Epithelial cell of proximal tubule (primary cell): ENCODE data around the gene SCPEP1. TPM values are rescaled to one million over a fixed set of nuclear protein-coding genes. Genes with fewer than 3 reads are reported as not detected.

Experiments
- DNase-seq: peaks from one replicate; pipeline ENCODE4 v3.0.0-alpha.2; 2011; ENCODE audit warnings: low read depth
- H3K4me3 ChIP-seq: 2 replicates; pipeline ENCODE4 v1.5.1; 2011; ENCODE audit warnings: low read depth, mild to moderate bottlenecking, low read length
- total RNA-seq: library from RNA; depleted of rRNA; stranded (reverse); fragments of >200 nt; gene quantifications from 2 replicates; pipeline ENCODE4 v1.2.3, GENCODE V29; 2015
- TF ChIP-seq, protein P1 (sequence below): conservative IDR thresholded peaks from 2 replicates; pipeline ENCODE4 v1.5.1; 2012; ENCODE audit warnings: low read depth, mild to moderate bottlenecking, low read length

Gene SCPEP1
- total RNA-seq, 1 donor from 2014 or later: 9.2 TPM

- H3K4me3 ChIP-seq: no peak overlapping the region
- no peak for DNase-seq
- TF ChIP-seq, protein P1, sequence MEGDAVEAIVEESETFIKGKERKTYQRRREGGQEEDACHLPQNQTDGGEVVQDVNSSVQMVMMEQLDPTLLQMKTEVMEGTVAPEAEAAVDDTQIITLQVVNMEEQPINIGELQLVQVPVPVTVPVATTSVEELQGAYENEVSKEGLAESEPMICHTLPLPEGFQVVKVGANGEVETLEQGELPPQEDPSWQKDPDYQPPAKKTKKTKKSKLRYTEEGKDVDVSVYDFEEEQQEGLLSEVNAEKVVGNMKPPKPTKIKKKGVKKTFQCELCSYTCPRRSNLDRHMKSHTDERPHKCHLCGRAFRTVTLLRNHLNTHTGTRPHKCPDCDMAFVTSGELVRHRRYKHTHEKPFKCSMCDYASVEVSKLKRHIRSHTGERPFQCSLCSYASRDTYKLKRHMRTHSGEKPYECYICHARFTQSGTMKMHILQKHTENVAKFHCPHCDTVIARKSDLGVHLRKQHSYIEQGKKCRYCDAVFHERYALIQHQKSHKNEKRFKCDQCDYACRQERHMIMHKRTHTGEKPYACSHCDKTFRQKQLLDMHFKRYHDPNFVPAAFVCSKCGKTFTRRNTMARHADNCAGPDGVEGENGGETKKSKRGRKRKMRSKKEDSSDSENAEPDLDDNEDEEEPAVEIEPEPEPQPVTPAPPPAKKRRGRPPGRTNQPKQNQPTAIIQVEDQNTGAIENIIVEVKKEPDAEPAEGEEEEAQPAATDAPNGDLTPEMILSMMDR: no peak
These were observed 47.9 kb downstream of the SCPEP1 start for GRCh38 chr17:57025876-57026275.

DNA sequence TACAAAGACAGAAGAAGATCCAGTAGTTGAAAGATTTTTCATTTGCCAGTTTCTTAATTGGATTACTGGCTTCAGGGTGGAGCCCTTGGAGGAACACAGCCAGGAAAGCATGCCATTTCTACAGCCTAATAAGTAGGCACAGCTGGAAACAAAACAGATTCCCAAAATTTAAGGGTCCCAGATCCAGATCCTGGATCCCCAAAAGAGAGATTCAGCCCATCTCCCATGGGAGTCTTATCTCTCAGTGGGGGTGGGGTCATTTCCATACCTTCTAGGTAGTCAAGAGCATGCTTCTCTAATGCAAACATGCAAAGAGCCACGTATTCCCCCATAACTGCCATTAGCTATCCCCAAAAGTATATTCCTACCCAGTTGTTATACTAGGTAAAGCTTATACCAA lies 49.9 kb downstream of the SCPEP1 start:
- DNase-seq: no peak
- TF ChIP-seq, protein P1: no peak
- no peak overlapping the region for H3K4me3 ChIP-seq

- DNase-seq: no peak
- TF ChIP-seq, protein P1: no peak
- no peak overlapping the region for H3K4me3 ChIP-seq
These were observed 54.4 kb downstream of the SCPEP1 start for GRCh38 chr17:57032343-57032742.

DNA sequence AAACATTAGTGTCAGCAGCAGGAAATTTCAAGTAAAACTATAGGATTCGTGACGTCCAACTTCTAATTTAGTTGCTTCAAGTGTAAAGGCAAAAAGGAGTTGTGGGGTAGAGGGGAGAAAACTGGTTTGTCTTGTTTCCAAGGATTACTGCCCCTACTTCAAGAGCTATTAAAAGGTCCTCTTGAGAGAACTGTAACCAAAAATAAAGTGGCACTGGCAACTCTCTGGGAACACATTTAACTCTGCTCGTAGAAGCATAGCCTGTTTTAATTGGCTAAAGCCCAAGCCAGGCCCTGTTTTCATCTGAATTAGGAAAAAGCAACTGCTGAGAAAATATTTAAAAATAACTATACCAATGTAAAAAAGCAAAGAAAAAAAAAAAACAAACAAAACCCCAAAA lies 55.4 kb downstream of the SCPEP1 start:
- TF ChIP-seq, protein P1: no peak
- no peak for DNase-seq
- H3K4me3 ChIP-seq: no peak overlapping the region

- TF ChIP-seq, protein P1: no peak
- H3K4me3 ChIP-seq: no peak overlapping the region
- no peak for DNase-seq
These were observed 57.1 kb downstream of the SCPEP1 start for GRCh38 chr17:57034807-57035754.

GRCh38 chr17:57035971-57036481 lies 58.1 kb downstream of the SCPEP1 start:
- no peak for DNase-seq
- TF ChIP-seq, protein P1: no peak
- H3K4me3 ChIP-seq: peak overlapping the region; percentile 28
